GM19438 (cell line): ENCODE data around the gene TNRC18.
A peak's percentile ranks its signal among the peaks of the same experiment; 100 is the strongest.

ENCODE experiments used
- ATAC-seq: cut with Tn5 transposase; IDR thresholded peaks from one replicate; pipeline ENCODE4 v1.9.1; 2021; ENCODE audit warnings: low read depth; ENCODE audit not compliant: unreplicated experiment

TNRC18 gene

GRCh38 chr7:5406957-5407945 lies 16.4 kb downstream of the TNRC18 start:
- no peak for ATAC-seq

- ATAC-seq = no peak
Observed at GRCh38 chr7:5404421-5404826, 19.2 kb downstream of the TNRC18 start.

- no peak for ATAC-seq
Observed at GRCh38 chr7:5403442-5403841, 20.2 kb downstream of the TNRC18 start.

GRCh38 chr7:5397736-5398135 lies 25.9 kb downstream of the TNRC18 start:
- ATAC-seq = no peak

- peak; percentile 84 for ATAC-seq
Observed at GRCh38 chr7:5396999-5397663, 26.5 kb downstream of the TNRC18 start.

GRCh38 chr7:5396542-5396941 lies 27.1 kb downstream of the TNRC18 start:
- peak; percentile 64 for ATAC-seq

GRCh38 chr7:5395246-5395645 lies 28.4 kb downstream of the TNRC18 start:
- ATAC-seq = no peak

- ATAC-seq = no peak
Observed at GRCh38 chr7:5394264-5395105, 29.1 kb downstream of the TNRC18 start.

- ATAC-seq = no peak
Observed at GRCh38 chr7:5393748-5394147, 29.9 kb downstream of the TNRC18 start.

GRCh38 chr7:5393328-5393727 lies 30.3 kb downstream of the TNRC18 start:
- no peak for ATAC-seq

GRCh38 chr7:5390918-5391317 lies 32.7 kb downstream of the TNRC18 start:
- no peak for ATAC-seq

GRCh38 chr7:5388905-5389433 lies 34.7 kb downstream of the TNRC18 start:
- ATAC-seq = no peak

GRCh38 chr7:5388273-5388901 lies 35.2 kb downstream of the TNRC18 start:
- ATAC-seq = no peak

GRCh38 chr7:5387711-5388245 lies 35.9 kb downstream of the TNRC18 start:
- ATAC-seq = no peak

- ATAC-seq = no peak
Observed at GRCh38 chr7:5384618-5385017, 39.0 kb downstream of the TNRC18 start.

GRCh38 chr7:5383314-5384098 lies 40.1 kb downstream of the TNRC18 start:
- ATAC-seq = no peak

- ATAC-seq = no peak
Observed at GRCh38 chr7:5382281-5382892, 41.2 kb downstream of the TNRC18 start.

- ATAC-seq = no peak
Observed at GRCh38 chr7:5381071-5381772, 42.4 kb downstream of the TNRC18 start.
